Prostate gland (tissue), 2 donors: ENCODE results near the gene MMP15.

Experiments
- CTCF ChIP-seq, 4 experiments: fragments of 200-600 bp in 2 of 4; fragments of 450-650 bp in 2 of 4; sonication (generic) in 2 of 4; IDR thresholded peaks; 1 replicate in 3 of 4; 2 replicates in 1 of 4; pipeline ENCODE4 v1.5.1; 2016 to 2019; ENCODE audit warnings: antibody characterized with exemption in 4 of 4, mild to moderate bottlenecking in 2 of 4, moderate library complexity in 2 of 4
- POLR2A ChIP-seq: fragments of 450-650 bp; IDR thresholded peaks from one replicate; pipeline ENCODE4 v1.6.1; 2016; ENCODE audit warnings: antibody characterized with exemption, mild to moderate bottlenecking

- TF ChIP-seq POLR2A = no peak
- TF ChIP-seq CTCF (IDR thresholded peaks at IDR 0.05) = no peak
These were observed 9.2 kb downstream of the MMP15 start for GRCh38 chr16:58034774-58035173.
